ENCODE data around the gene LRFN2.

The LRFN2 gene

GRCh38 chr6:40587240-40588069, at the start of gene LRFN2:
Gene LRFN2, minus strand, starts transcription at chr6:40587364.
- Mint-ChIP-seq H3K9me3 (no peaks in the 10 kb centered on the region), H3K27ac (no peak within 1 kb of the TSS), H3K36me3 (ENCODE audit: low read depth) (no peaks in the 10 kb centered on the region), H3K4me1 (ENCODE audit: low read depth) (peaks cover 11% of the 10 kb centered on the region), H3K4me3 (peak within 1 kb of the TSS; percentile 78), H3K27me3 (peaks cover 49% of the 10 kb centered on the region)

GRCh38 chr6:40634429-40634828, 47.3 kb upstream of the LRFN2 start:
- no peaks in the 10 kb centered on the region for H3K4me1 Mint-ChIP-seq (ENCODE audit: low read depth)
- H3K9me3 Mint-ChIP-seq, result no peaks in the 10 kb centered on the region
- no peak overlapping the region for H3K27ac Mint-ChIP-seq
- no peaks in the 10 kb centered on the region for H3K36me3 Mint-ChIP-seq (ENCODE audit: low read depth)
- H3K4me3 Mint-ChIP-seq, result no peak overlapping the region
- H3K27me3 Mint-ChIP-seq, result no peaks in the 10 kb centered on the region

- no peak overlapping the region for H3K27ac Mint-ChIP-seq
- no peaks in the 10 kb centered on the region for H3K4me1 Mint-ChIP-seq (ENCODE audit: low read depth)
- no peaks in the 10 kb centered on the region for H3K36me3 Mint-ChIP-seq (ENCODE audit: low read depth)
Observed at GRCh38 chr6:40631744-40632143, 44.6 kb upstream of the LRFN2 start.

GRCh38 chr6:40630488-40630887, 43.3 kb upstream of the LRFN2 start:
- no peak overlapping the region for H3K4me3 Mint-ChIP-seq
- H3K4me1 Mint-ChIP-seq (ENCODE audit: low read depth), result no peaks in the 10 kb centered on the region
- no peak overlapping the region for H3K27ac Mint-ChIP-seq
- H3K27me3 Mint-ChIP-seq, result no peaks in the 10 kb centered on the region
- H3K36me3 Mint-ChIP-seq (ENCODE audit: low read depth), result no peaks in the 10 kb centered on the region
- no peaks in the 10 kb centered on the region for H3K9me3 Mint-ChIP-seq

More at GRCh38 chr6:40631744-40632143, 44.6 kb upstream of the LRFN2 start:
- Mint-ChIP-seq H3K4me3 (no peak overlapping the region), H3K27me3 (no peaks in the 10 kb centered on the region), H3K9me3 (no peaks in the 10 kb centered on the region)

DNA sequence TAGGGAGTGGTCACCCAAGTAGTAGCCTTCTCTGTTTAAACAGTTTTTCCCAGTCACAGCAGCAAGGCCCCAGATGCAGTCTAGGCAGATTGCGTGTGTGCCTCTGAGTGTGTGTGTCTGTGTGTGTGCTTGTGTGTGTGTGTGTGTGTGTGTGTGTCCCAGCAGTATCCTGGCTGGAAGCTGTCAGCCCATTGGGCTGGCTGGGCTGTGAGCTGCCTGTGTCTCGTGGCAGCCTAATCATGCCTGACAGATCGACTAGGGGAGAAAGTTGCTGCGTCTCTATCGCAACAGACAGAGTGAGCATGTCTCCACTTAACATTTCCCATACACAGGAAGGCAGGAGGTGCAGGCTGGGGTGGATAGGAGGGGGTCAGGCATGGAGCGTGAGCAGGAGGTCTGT, 42.9 kb upstream of the LRFN2 start:
- Mint-ChIP-seq H3K27ac (no peak overlapping the region), H3K27me3 (no peaks in the 10 kb centered on the region), H3K4me3 (no peak overlapping the region), H3K4me1 (ENCODE audit: low read depth) (no peaks in the 10 kb centered on the region), H3K9me3 (no peaks in the 10 kb centered on the region), H3K36me3 (ENCODE audit: low read depth) (no peaks in the 10 kb centered on the region)

GRCh38 chr6:40629463-40629862, 42.3 kb upstream of the LRFN2 start:
- no peak overlapping the region for H3K27ac Mint-ChIP-seq
- no peaks in the 10 kb centered on the region for H3K27me3 Mint-ChIP-seq
- no peaks in the 10 kb centered on the region for H3K4me1 Mint-ChIP-seq (ENCODE audit: low read depth)
- H3K9me3 Mint-ChIP-seq, result no peaks in the 10 kb centered on the region
- H3K36me3 Mint-ChIP-seq (ENCODE audit: low read depth), result no peaks in the 10 kb centered on the region
- no peak overlapping the region for H3K4me3 Mint-ChIP-seq

DNA sequence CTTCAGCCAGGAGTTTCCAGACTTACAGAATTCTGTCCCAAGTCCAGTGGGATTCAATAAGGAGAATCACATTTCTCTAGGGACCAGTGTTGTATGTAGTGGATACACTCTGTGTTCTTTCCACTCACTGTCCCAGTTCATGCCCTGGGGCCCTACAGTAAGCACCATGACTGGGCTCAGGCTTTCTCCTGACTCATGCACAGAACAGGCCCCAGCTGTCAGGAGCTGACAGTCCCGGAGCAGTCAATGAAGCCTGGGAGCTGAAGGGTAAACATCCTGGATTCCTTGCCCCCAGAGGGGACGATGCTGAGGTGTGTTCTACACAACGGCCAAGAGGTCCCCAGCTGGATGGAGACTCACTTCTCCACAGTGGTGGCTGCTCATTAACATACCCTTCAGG, 40.2 kb upstream of the LRFN2 start:
- H3K9me3 Mint-ChIP-seq, result no peaks in the 10 kb centered on the region
- H3K27me3 Mint-ChIP-seq, result no peaks in the 10 kb centered on the region
- H3K4me1 Mint-ChIP-seq (ENCODE audit: low read depth), result no peaks in the 10 kb centered on the region
- H3K4me3 Mint-ChIP-seq, result no peak overlapping the region
- no peaks in the 10 kb centered on the region for H3K36me3 Mint-ChIP-seq (ENCODE audit: low read depth)
- no peak overlapping the region for H3K27ac Mint-ChIP-seq

- no peaks in the 10 kb centered on the region for H3K36me3 Mint-ChIP-seq (ENCODE audit: low read depth)
- H3K4me3 Mint-ChIP-seq, result no peak overlapping the region
- H3K27ac Mint-ChIP-seq, result no peak overlapping the region
- no peaks in the 10 kb centered on the region for H3K27me3 Mint-ChIP-seq
- H3K4me1 Mint-ChIP-seq (ENCODE audit: low read depth), result no peaks in the 10 kb centered on the region
- no peaks in the 10 kb centered on the region for H3K9me3 Mint-ChIP-seq
Observed at GRCh38 chr6:40626886-40627285, 39.7 kb upstream of the LRFN2 start.

- Mint-ChIP-seq H3K27ac (no peak overlapping the region), H3K4me1 (ENCODE audit: low read depth) (no peaks in the 10 kb centered on the region), H3K4me3 (no peak overlapping the region), H3K36me3 (ENCODE audit: low read depth) (no peaks in the 10 kb centered on the region), H3K9me3 (no peaks in the 10 kb centered on the region), H3K27me3 (peaks cover 5% of the 10 kb centered on the region)
Observed at GRCh38 chr6:40623932-40624331, 36.8 kb upstream of the LRFN2 start.

- Mint-ChIP-seq H3K4me1 (ENCODE audit: low read depth) (no peaks in the 10 kb centered on the region), H3K9me3 (no peaks in the 10 kb centered on the region), H3K27me3 (peaks cover 5% of the 10 kb centered on the region), H3K4me3 (no peak overlapping the region), H3K27ac (no peak overlapping the region), H3K36me3 (ENCODE audit: low read depth) (no peaks in the 10 kb centered on the region)
Observed at GRCh38 chr6:40623178-40623577, 36.0 kb upstream of the LRFN2 start.

DNA sequence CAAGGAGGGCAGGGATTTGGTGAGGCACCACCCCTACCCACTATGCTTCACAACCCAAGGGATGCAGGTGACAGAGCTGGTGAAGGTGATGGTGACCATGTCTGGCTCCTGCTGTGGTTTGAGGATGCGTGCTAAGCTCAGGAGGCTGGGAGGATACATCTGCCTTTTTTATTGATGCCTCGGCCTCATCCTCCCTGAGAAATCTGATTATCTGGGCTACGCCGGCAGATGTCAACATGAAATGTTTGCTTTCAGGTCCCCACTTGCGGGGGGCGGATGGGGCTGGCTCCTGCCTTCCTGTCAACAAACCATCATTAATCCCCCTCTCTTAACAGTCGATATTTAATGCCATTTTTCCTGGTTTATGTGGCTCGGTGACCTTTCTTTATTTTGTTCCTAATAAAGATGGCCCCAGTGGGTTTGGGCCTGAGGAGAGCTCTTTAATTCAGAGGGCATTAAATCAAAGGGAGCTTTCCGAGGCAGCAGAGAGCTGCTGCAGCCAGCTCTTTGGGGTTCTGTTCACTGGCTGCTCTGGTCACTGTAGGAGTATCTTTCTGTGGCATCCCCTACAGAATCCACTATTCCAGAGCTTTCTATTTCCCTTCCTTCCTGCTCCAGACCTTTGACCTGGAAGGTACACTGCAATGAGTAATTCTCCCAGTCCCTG, 33.5 kb upstream of the LRFN2 start:
- no peaks in the 10 kb centered on the region for H3K36me3 Mint-ChIP-seq (ENCODE audit: low read depth)
- H3K4me3 Mint-ChIP-seq, result no peak overlapping the region
- no peak overlapping the region for H3K27ac Mint-ChIP-seq
- peaks cover 9% of the 10 kb centered on the region for H3K27me3 Mint-ChIP-seq
- H3K9me3 Mint-ChIP-seq, result no peaks in the 10 kb centered on the region
- H3K4me1 Mint-ChIP-seq (ENCODE audit: low read depth), result no peaks in the 10 kb centered on the region

GRCh38 chr6:40614671-40615070, 27.5 kb upstream of the LRFN2 start:
- peaks cover 30% of the 10 kb centered on the region for H3K27me3 Mint-ChIP-seq
- no peaks in the 10 kb centered on the region for H3K36me3 Mint-ChIP-seq (ENCODE audit: low read depth)
- H3K9me3 Mint-ChIP-seq, result no peaks in the 10 kb centered on the region
- no peak overlapping the region for H3K27ac Mint-ChIP-seq
- H3K4me1 Mint-ChIP-seq (ENCODE audit: low read depth), result no peaks in the 10 kb centered on the region
- H3K4me3 Mint-ChIP-seq, result no peak overlapping the region

- H3K4me3 Mint-ChIP-seq, result no peak overlapping the region
- H3K27me3 Mint-ChIP-seq, result peaks cover 37% of the 10 kb centered on the region
- no peaks in the 10 kb centered on the region for H3K36me3 Mint-ChIP-seq (ENCODE audit: low read depth)
- H3K4me1 Mint-ChIP-seq (ENCODE audit: low read depth), result no peaks in the 10 kb centered on the region
- H3K27ac Mint-ChIP-seq, result no peak overlapping the region
- H3K9me3 Mint-ChIP-seq, result no peaks in the 10 kb centered on the region
Observed at GRCh38 chr6:40611912-40612311, 24.7 kb upstream of the LRFN2 start.

DNA sequence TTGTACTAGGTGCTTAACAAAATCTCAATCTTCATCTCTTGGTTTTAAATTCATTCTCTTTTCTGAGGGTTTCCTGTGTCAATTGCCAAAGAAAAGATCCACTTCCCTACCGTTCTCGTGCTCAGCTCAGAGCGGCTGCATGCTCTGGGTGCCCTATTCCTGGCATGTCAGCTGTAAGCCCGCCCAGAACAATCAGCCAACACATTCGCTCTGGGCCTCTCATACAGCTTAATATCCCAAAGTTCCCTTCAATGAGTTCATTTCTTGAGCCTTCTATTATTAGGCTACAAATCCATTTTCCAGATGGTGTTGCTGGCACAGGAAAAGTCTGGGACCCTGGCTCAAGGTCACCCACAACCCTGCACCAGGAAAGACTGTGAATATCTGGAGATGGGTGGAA, 24.3 kb upstream of the LRFN2 start:
- H3K27ac Mint-ChIP-seq, result no peak overlapping the region
- no peaks in the 10 kb centered on the region for H3K36me3 Mint-ChIP-seq (ENCODE audit: low read depth)
- H3K27me3 Mint-ChIP-seq, result peaks cover 37% of the 10 kb centered on the region
- no peaks in the 10 kb centered on the region for H3K4me1 Mint-ChIP-seq (ENCODE audit: low read depth)
- no peak overlapping the region for H3K4me3 Mint-ChIP-seq
- H3K9me3 Mint-ChIP-seq, result no peaks in the 10 kb centered on the region

- no peaks in the 10 kb centered on the region for H3K4me1 Mint-ChIP-seq (ENCODE audit: low read depth)
- H3K27me3 Mint-ChIP-seq, result peaks cover 35% of the 10 kb centered on the region
- no peaks in the 10 kb centered on the region for H3K9me3 Mint-ChIP-seq
- no peaks in the 10 kb centered on the region for H3K36me3 Mint-ChIP-seq (ENCODE audit: low read depth)
- H3K27ac Mint-ChIP-seq, result no peak overlapping the region
- no peak overlapping the region for H3K4me3 Mint-ChIP-seq
Observed at GRCh38 chr6:40610229-40610628, 23.1 kb upstream of the LRFN2 start.

- Mint-ChIP-seq H3K4me1 (ENCODE audit: low read depth) (no peaks in the 10 kb centered on the region), H3K9me3 (no peaks in the 10 kb centered on the region), H3K4me3 (no peak overlapping the region), H3K27ac (no peak overlapping the region), H3K27me3 (peaks cover 33% of the 10 kb centered on the region), H3K36me3 (ENCODE audit: low read depth) (no peaks in the 10 kb centered on the region)
Observed at GRCh38 chr6:40606981-40607380, 19.8 kb upstream of the LRFN2 start.
